GM12878 (cell line): ENCODE results near the gene TNK2. TPM values are rescaled to one million over a fixed set of nuclear protein-coding genes. Genes with fewer than 3 reads are reported as not detected.

Experiments used
- ATAC-seq: fragments of 200-7000 bp; cut with Tn5 transposase; 3 replicates; pipeline ENCODE4 v1.9.1; 2020; ENCODE audit warnings: mild to moderate bottlenecking, moderate library complexity
- BruUV-seq: library from RNA; stranded (reverse); fragments of 400-500 nt; replicated peaks from 2 replicates; lab custom pipeline; 2021; lab: Mats Ljungman, UMichigan
- CTCF ChIA-PET: fragments of 300-600 bp; sonication (Branson Sonifier 250); formaldehyde crosslinking; extraction: SDS; loops from one replicate; lab custom pipeline; 2021; ENCODE audit warnings: inconsistent platforms; lab: Yijun Ruan, JAX
- POLR2A ChIA-PET: fragments of 350-600 bp; formaldehyde crosslinking; extraction: SDS; loops from one replicate; lab custom pipeline; 2021; ENCODE audit warnings: inconsistent platforms; lab: Charles Lee
- RAD21 ChIA-PET: fragments of 300-600 bp; sonication (Branson Sonifier 250); formaldehyde crosslinking; loops from one replicate; lab custom pipeline; 2023; ENCODE audit warnings: antibody characterized with exemption; ENCODE audit not compliant: unreplicated experiment; lab: Charles Lee
- SMC1A ChIA-PET: fragments of 300-600 bp; sonication (Branson Sonifier 250); formaldehyde crosslinking; loops from one replicate; lab custom pipeline; 2023; ENCODE audit not compliant: unreplicated experiment, uncharacterized antibody; lab: Charles Lee
- DNase-seq: peaks from one replicate; pipeline ENCODE4 v3.0.0-alpha.2; 2011; ENCODE audit warnings: low read depth, low spot score
- FAIRE-seq: peaks from 3 replicates; lab custom pipeline; 2011; peaks lifted over from hg19 to GRCh38; lab: Jason Lieb, UNC
- H2AFZ ChIP-seq: 2 replicates; pipeline ENCODE4 v1.6.0; 2011; ENCODE audit warnings: low read depth, low read length, control low read depth; ENCODE audit not compliant: control insufficient read depth
- H3K27ac ChIP-seq: 2 replicates; pipeline ENCODE4 v1.5.1; 2011; ENCODE audit warnings: control low read depth; ENCODE audit not compliant: control insufficient read depth, insufficient read depth
- H3K27me3 ChIP-seq, 2 experiments: replicated peaks in 1 of 2; 2 replicates each; pipeline versions ENCODE4 v1.6.0 to v1.6.1; 2011; ENCODE audit warnings: low read length in 1 of 2; ENCODE audit not compliant: control insufficient read depth in 2 of 2, insufficient read depth in 2 of 2
- H3K36me3 ChIP-seq, 2 experiments: 2 replicates each; pipeline ENCODE4 v1.5.1; 2011; ENCODE audit warnings: low read length in 1 of 2; ENCODE audit not compliant: control insufficient read depth in 2 of 2, insufficient read depth in 2 of 2
- H3K4me1 ChIP-seq: 2 replicates; pipeline ENCODE4 v1.6.1; 2011; ENCODE audit warnings: mild to moderate bottlenecking, low read length, moderate library complexity, mixed read lengths; ENCODE audit not compliant: control insufficient read depth, insufficient read depth
- H3K4me2 ChIP-seq: 2 replicates; pipeline ENCODE4 v1.6.0; 2011; ENCODE audit warnings: control low read depth; ENCODE audit not compliant: control insufficient read depth, insufficient read depth
- H3K4me3 ChIP-seq: fragments of 200-600 bp; sonication (generic); 2 replicates; pipeline ENCODE4 v1.5.1; 2016
- H3K79me2 ChIP-seq: 2 replicates; pipeline ENCODE4 v1.6.0; 2011; ENCODE audit warnings: low read length; ENCODE audit not compliant: control insufficient read depth, insufficient read depth
- H3K9ac ChIP-seq: 2 replicates; pipeline ENCODE4 v1.8.0; 2011; ENCODE audit warnings: low read length, control low read depth, mixed read lengths; ENCODE audit not compliant: control insufficient read depth, insufficient read depth
- H3K9me3 ChIP-seq: replicated peaks from 3 replicates; pipeline ENCODE4 v1.5.1; 2011; ENCODE audit warnings: mild to moderate bottlenecking, low read length; ENCODE audit not compliant: control insufficient read depth, insufficient read depth
- H4K20me1 ChIP-seq: 2 replicates; pipeline ENCODE4 v1.6.0; 2011; ENCODE audit not compliant: control insufficient read depth, insufficient read depth
- ATF7 ChIP-seq: fragments of 450-650 bp; IDR thresholded peaks from 2 replicates; pipeline ENCODE4 v1.6.1; 2016; ENCODE audit warnings: low read depth, mild to moderate bottlenecking
- CREM ChIP-seq: IDR thresholded peaks from 2 replicates; pipeline ENCODE4 v1.6.1; 2014; ENCODE audit warnings: antibody characterized with exemption, low read depth
- DPF2 ChIP-seq: fragments of 450-650 bp; IDR thresholded peaks from 2 replicates; pipeline ENCODE4 v1.6.1; 2017; ENCODE audit warnings: mild to moderate bottlenecking
- EP300 ChIP-seq, 2 experiments: fragments of 150-350 bp in 1 of 2; IDR thresholded peaks; 2 replicates each; pipeline ENCODE4 v1.6.1; 2011 to 2012; ENCODE audit warnings: low read depth in 2 of 2, low read length in 2 of 2, borderline replicate concordance in 1 of 2, improper control_type of control experiment in 1 of 2, inconsistent platforms in 1 of 2; ENCODE audit not compliant: control insufficient read depth in 1 of 2
- GABPA ChIP-seq: IDR thresholded peaks from 2 replicates; pipeline ENCODE4 v1.6.1; 2014; ENCODE audit warnings: antibody characterized with exemption, low read depth, mild to moderate bottlenecking, inconsistent platforms
- HDAC2 ChIP-seq: fragments of 200-600 bp; sonication (generic); IDR thresholded peaks from 2 replicates; pipeline ENCODE4 v1.6.1; 2017
- HSF1 ChIP-seq: fragments of 150-350 bp; IDR thresholded peaks from 2 replicates; pipeline ENCODE4 v1.6.1; 2014; ENCODE audit warnings: mild to moderate bottlenecking, low read depth, low read length
- IKZF1 ChIP-seq: fragments of 450-650 bp; conservative IDR thresholded peaks from 2 replicates; pipeline ENCODE4 v1.6.1; 2017; ENCODE audit warnings: antibody characterized with exemption, mild to moderate bottlenecking
- MYC ChIP-seq: IDR thresholded peaks from 2 replicates; pipeline ENCODE4 v1.6.1; 2011; ENCODE audit warnings: mild to moderate bottlenecking, low read length, moderate library complexity, inconsistent platforms; ENCODE audit not compliant: insufficient read depth, insufficient replicate concordance, insufficient read length, severe bottlenecking
- SIN3A ChIP-seq: IDR thresholded peaks from 2 replicates; pipeline ENCODE4 v1.6.1; 2012; ENCODE audit warnings: low read depth, low read length, improper control_type of control experiment
- USF2 ChIP-seq: IDR thresholded peaks from 2 replicates; pipeline ENCODE4 v1.6.1; 2011; ENCODE audit warnings: low read depth, low read length, improper control_type of control experiment, borderline replicate concordance
- ZNF217 ChIP-seq: fragments of 450-650 bp; IDR thresholded peaks from 2 replicates; pipeline ENCODE4 v1.6.1; 2017; ENCODE audit warnings: antibody characterized with exemption, mild to moderate bottlenecking
- ZNF687 ChIP-seq: fragments of 450-650 bp; IDR thresholded peaks from 2 replicates; pipeline ENCODE4 v1.6.1; 2017; ENCODE audit warnings: mild to moderate bottlenecking, moderate library complexity
- ZSCAN29 ChIP-seq: fragments of 450-650 bp; IDR thresholded peaks from 2 replicates; pipeline ENCODE4 v1.6.1; 2017; ENCODE audit warnings: mild to moderate bottlenecking, moderate library complexity
- WGBS: methylation state at CpG from one replicate; pipeline ENCODE4 v1.1.6; 2016; ENCODE audit warnings: low lambda C conversion rate; ENCODE audit not compliant: insufficient replicate concordance, insufficient coverage; ENCODE audit errors: missing lambda C conversion rate; 5-methylcytosine and 5-hydroxymethylcytosine counted together
- in situ Hi-C: fragments of 300-500 bp; cut with MboI; formaldehyde crosslinking; loops from 9 replicates; pipeline ENCODE4 v1.14.3; 2018; ENCODE audit warnings: mixed read lengths
- intact Hi-C: fragments of 100-400 bp; cut with micrococcal nuclease; formaldehyde crosslinking; loops from one replicate; pipeline ENCODE4 v1.14.2; 2022; ENCODE audit not compliant: unreplicated experiment
- polyA plus RNA-seq, 11 experiments: library from polyadenylated mRNA; depleted of rRNA in 4 of 11; unstranded in 6 of 11; stranded (reverse) in 5 of 11; fragments of >200 nt; fragmentation: Nextera tagmentation in 4 of 11; fragmentation: Illumina TruSeq in 1 of 11; extraction: Ambion mirVana in 4 of 11; extraction: Trizol in 1 of 11; gene quantifications; 1 replicate in 1 of 11; 2 replicates in 10 of 11; pipeline versions ENCODE4 v1.2.1 to v1.2.3, GENCODE V29; 2011 to 2016; ENCODE audit warnings: inconsistent platforms in 2 of 11, missing spikeins in 2 of 11, low read depth in 1 of 11
- total RNA-seq, 4 experiments: library from RNA; depleted of rRNA in 3 of 4; stranded (reverse); fragments of >200 nt in 3 of 4; fragmentation: Illumina TruSeq in 1 of 4; extraction: Trizol in 1 of 4; gene quantifications; 2 replicates each; pipeline versions ENCODE4 v1.2.1 to v1.2.3, GENCODE V29; 2013 to 2021

The TNK2 gene
- total and polyA plus RNA-seq, 10 of the 15 experiments (the other 5 are each of a cell fraction or from before 2014, with no cell fraction given): 0.13 to 47.8 (median 10.8) TPM

GRCh38 chr3:195900436-195901355, 7.7 kb downstream of the TNK2 start:
- ChIA-PET CTCF (interaction anchor here (0.9 to 3.4 kb wide), 4 partner anchors 8 to 41 kb away, joined by 3 to 22 read pairs (median 4); no protein-coding TSS in a partner anchor), POLR2A (interaction anchor here (0.6 kb wide), 1 partner anchor 60 kb away, joined by 5 read pairs; no protein-coding TSS in a partner anchor), RAD21 (interaction anchor here (0.6 to 1.4 kb wide), 4 partner anchors 12 to 100 kb away, joined by 3 to 4 read pairs (median 3); no protein-coding TSS in a partner anchor), SMC1A (interaction anchor here (0.8 to 1.1 kb wide), 2 partner anchors 15 to 39 kb away, joined by 3 to 6 read pairs; no protein-coding TSS in a partner anchor)
- WGBS: 26% methylated on average over 23 of the region's 23 CpGs
- Histone ChIP-seq H3K27me3 (no peaks in the 10 kb centered on the region), H3K36me3 (no peaks in the 10 kb centered on the region), H2AFZ (peak overlapping the region; percentile 48), H3K27ac (peak overlapping the region; percentile 63), H3K79me2 (peaks cover 68% of the 10 kb centered on the region), H3K4me2 (peak overlapping the region; percentile 86), H3K9me3 (no peaks in the 10 kb centered on the region), H3K4me3 (peak overlapping the region; percentile 45; the same call in 1 of the 2 replicates), H4K20me1 (no peaks in the 10 kb centered on the region), H3K9ac (peak overlapping the region; percentile 49), H3K4me1 (peaks cover 62% of the 10 kb centered on the region)
- FAIRE-seq (peak; percentile 95), ATAC-seq (peak; percentile 61), DNase-seq (no peak)
- intact Hi-C loops: loop anchor here (5.0 to 10.0 kb wide), 2 partner anchors 294 to 358 kb away; partner anchors contain the start of gene PPP1R2
- in situ Hi-C loops: no loop called here
- no TSS peak for BruUV-seq
- TF ChIP-seq ZSCAN29 (no peak), ATF7 (no peak), DPF2 (peak; percentile 40; the same call in 1 of the 2 replicates), HDAC2 (no peak), USF2 (no peak), ZNF217 (no peak), IKZF1 (peak; percentile 53; the same call in 1 of the 2 replicates), ZNF687 (0 out of 2 replicates have a peak, but pooled peaks have one; percentile 54), EP300 (IDR thresholded peaks at IDR 0.05; ENCODE audit: borderline replicate concordance in 1 of 2, control insufficient read depth in 1 of 2, low read depth in 2 of 2, low read length in 2 of 2) (no peak), MYC (peak; percentile 60), HSF1 (no peak), CREM (peak; percentile 44), GABPA (no peak), SIN3A (no peak)
